Measurements from ENCODE around the gene DEFB123. TPM values are rescaled to one million over a fixed set of nuclear protein-coding genes. Genes with fewer than 3 reads are reported as not detected.

The DEFB123 gene
- polyA plus RNA-seq, 1 donor from 2014 or later: not detected

- H3K4me2 ChIP-seq (ENCODE audit: low read length): no peak within 1 kb of the TSS
Observed at GRCh38 chr20:31406115-31406514, 34.3 kb upstream of the DEFB123 start, which contains the start of gene DEFB121. TSS of gene DEFB121 (minus strand) at chr20:31406215. CDS start at chr20:31406152, 63 bp downstream.

GRCh38 chr20:31410011-31410410 lies 30.4 kb upstream of the DEFB123 start:
- no peak for TF ChIP-seq REST (IDR thresholded peaks at IDR 0.05; ENCODE audit: borderline replicate concordance)
- Histone ChIP-seq H3K9me3 (ENCODE audit: low read length) (peaks cover 5% of the 10 kb centered on the region), H3K27ac (ENCODE audit: low read length) (no peak overlapping the region), H3K9ac (ENCODE audit: low read length) (no peak overlapping the region), H2AFZ (ENCODE audit: low read depth, low read length) (no peak overlapping the region), H3F3A (ENCODE audit: insufficient read depth, low read length, poor library complexity, severe bottlenecking) (no peaks in the 10 kb centered on the region), H3K9me2 (ENCODE audit: insufficient read depth, low read length) (no peaks in the 10 kb centered on the region), H3K79me2 (replicated peaks; ENCODE audit: insufficient read depth, low read length) (no peaks in the 10 kb centered on the region), H3K4me2 (ENCODE audit: low read length) (no peak overlapping the region), H3K4me3 (ENCODE audit: low read length) (no peak overlapping the region), H4K20me1 (ENCODE audit: insufficient read depth) (no peaks in the 10 kb centered on the region), H3K27me3 (ENCODE audit: insufficient read depth, low read depth, low read length) (no peaks in the 10 kb centered on the region), H3K36me3 (ENCODE audit: insufficient read depth, low read length) (no peaks in the 10 kb centered on the region)

More at GRCh38 chr20:31406115-31406514, 34.3 kb upstream of the DEFB123 start, which contains the start of gene DEFB121:
- Histone ChIP-seq H3K36me3 (ENCODE audit: insufficient read depth, low read length) (no peaks in the 10 kb centered on the region), H3K27me3 (ENCODE audit: insufficient read depth, low read depth, low read length) (no peaks in the 10 kb centered on the region), H3F3A (ENCODE audit: insufficient read depth, low read length, poor library complexity, severe bottlenecking) (no peaks in the 10 kb centered on the region), H4K20me1 (ENCODE audit: insufficient read depth) (no peaks in the 10 kb centered on the region), H3K9me2 (ENCODE audit: insufficient read depth, low read length) (no peaks in the 10 kb centered on the region), H3K9me3 (ENCODE audit: low read length) (peaks cover 8% of the 10 kb centered on the region), H2AFZ (ENCODE audit: low read depth, low read length) (no peak within 1 kb of the TSS), H3K27ac (ENCODE audit: low read length) (no peak within 1 kb of the TSS), H3K9ac (ENCODE audit: low read length) (no peak within 1 kb of the TSS), H3K79me2 (replicated peaks; ENCODE audit: insufficient read depth, low read length) (no peaks in the 10 kb centered on the region), H3K4me3 (ENCODE audit: low read length) (no peak within 1 kb of the TSS)
- TF ChIP-seq SMC3 (conservative IDR thresholded peaks at IDR 0.05; ENCODE audit: poor library complexity) (no peak), RAD21 (conservative IDR thresholded peaks at IDR 0.05) (no peak)

- TF ChIP-seq POLR2AphosphoS5 (IDR thresholded peaks at IDR 0.05) (no peak), EZH2 (IDR thresholded peaks at IDR 0.05; ENCODE audit: borderline replicate concordance, insufficient read depth, low read length, poor library complexity, severe bottlenecking) (no peak), MXI1 (conservative IDR thresholded peaks at IDR 0.05; ENCODE audit: poor library complexity, severe bottlenecking) (no peak), RAD21 (conservative IDR thresholded peaks at IDR 0.05) (no peak), TAF1 (IDR thresholded peaks at IDR 0.05; ENCODE audit: low read depth) (no peak), SMC3 (conservative IDR thresholded peaks at IDR 0.05; ENCODE audit: poor library complexity) (no peak), REST (IDR thresholded peaks at IDR 0.05; ENCODE audit: borderline replicate concordance) (no peak), EP300 (conservative IDR thresholded peaks at IDR 0.05; ENCODE audit: poor library complexity, severe bottlenecking) (no peak), CTCF (IDR thresholded peaks at IDR 0.05; ENCODE audit: poor library complexity, severe bottlenecking) (no peak)
- Histone ChIP-seq H3K9me3 (ENCODE audit: low read length) (no peaks in the 10 kb centered on the region), H3K4me2 (ENCODE audit: low read length) (no peak overlapping the region), H3K36me3 (ENCODE audit: insufficient read depth, low read length) (no peaks in the 10 kb centered on the region), H2AFZ (ENCODE audit: low read depth, low read length) (no peak overlapping the region), H4K20me1 (ENCODE audit: insufficient read depth) (no peaks in the 10 kb centered on the region), H3F3A (ENCODE audit: insufficient read depth, low read length, poor library complexity, severe bottlenecking) (no peaks in the 10 kb centered on the region), H3K27ac (ENCODE audit: low read length) (no peak overlapping the region), H3K9ac (ENCODE audit: low read length) (no peak overlapping the region), H3K27me3 (ENCODE audit: insufficient read depth, low read depth, low read length) (no peaks in the 10 kb centered on the region), H3K9me2 (ENCODE audit: insufficient read depth, low read length) (no peaks in the 10 kb centered on the region), H3K4me3 (ENCODE audit: low read length) (no peak overlapping the region), H3K79me2 (replicated peaks; ENCODE audit: insufficient read depth, low read length) (no peaks in the 10 kb centered on the region)
Observed at GRCh38 chr20:31414381-31414780, 26.1 kb upstream of the DEFB123 start.
